T-helper 2 cell treated with Interferon-gamma antibody and Interleukin-4, amounts not matched to agents 5 μg/mL and 100 μg/mL, for 36 hours (primary cell): ENCODE results near the gene FKTN.
"Not testable (repeated sequence)": the region's sequence is repeated elsewhere in the genome, so short reads cannot be mapped to it uniquely, and the experiment has no call there.

Source experiments
- DNase-seq: peaks from one replicate; pipeline ENCODE4 v3.0.0; 2021; ENCODE audit warnings: low spot score
- H3K27ac Mint-ChIP-seq: one replicate; pipeline ENCODE4 v1.8.0; 2021; ENCODE audit warnings: mild to moderate bottlenecking, mixed read lengths
- H3K27me3 Mint-ChIP-seq: one replicate; pipeline ENCODE4 v1.8.0; 2021; ENCODE audit warnings: low read depth, mixed read lengths
- H3K36me3 Mint-ChIP-seq: one replicate; pipeline ENCODE4 v1.8.0; 2021; ENCODE audit warnings: low read depth, mixed read lengths
- H3K4me1 Mint-ChIP-seq: one replicate; pipeline ENCODE4 v1.8.0; 2021; ENCODE audit warnings: low read depth, mixed read lengths
- H3K4me3 Mint-ChIP-seq: one replicate; pipeline ENCODE4 v1.8.0; 2022; ENCODE audit warnings: mild to moderate bottlenecking, moderate library complexity, mixed read lengths
- H3K9me3 Mint-ChIP-seq: one replicate; pipeline ENCODE4 v1.8.0; 2021; ENCODE audit warnings: mixed read lengths

Gene FKTN

DNA sequence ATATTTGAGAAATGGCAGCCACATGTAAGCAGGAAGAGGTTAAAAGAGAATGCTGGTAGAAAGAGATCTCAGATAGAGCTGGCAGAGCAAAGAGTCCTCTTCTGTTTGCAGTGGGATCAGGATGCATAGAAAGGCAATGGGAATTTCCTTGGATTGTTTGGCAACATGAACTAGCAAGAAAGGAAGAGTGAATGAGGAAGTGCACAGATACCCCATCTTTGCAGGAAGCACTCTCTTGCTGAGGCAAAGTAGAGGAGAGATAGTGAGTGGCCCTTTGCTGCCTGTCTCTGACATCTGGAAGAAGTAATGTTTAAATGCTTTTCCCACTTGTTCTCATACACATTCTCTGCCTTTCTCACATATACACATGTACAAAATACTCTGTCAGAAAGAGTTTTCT lies 14.5 kb downstream of the FKTN start:
- Mint-ChIP-seq H3K27me3 (no peaks in the 10 kb centered on the region), H3K36me3 (peaks cover 24% of the 10 kb centered on the region), H3K4me3 (no peak overlapping the region), H3K27ac (no peak overlapping the region), H3K4me1 (no peaks in the 10 kb centered on the region), H3K9me3 (peaks cover 22% of the 10 kb centered on the region)
- no peak for DNase-seq

DNA sequence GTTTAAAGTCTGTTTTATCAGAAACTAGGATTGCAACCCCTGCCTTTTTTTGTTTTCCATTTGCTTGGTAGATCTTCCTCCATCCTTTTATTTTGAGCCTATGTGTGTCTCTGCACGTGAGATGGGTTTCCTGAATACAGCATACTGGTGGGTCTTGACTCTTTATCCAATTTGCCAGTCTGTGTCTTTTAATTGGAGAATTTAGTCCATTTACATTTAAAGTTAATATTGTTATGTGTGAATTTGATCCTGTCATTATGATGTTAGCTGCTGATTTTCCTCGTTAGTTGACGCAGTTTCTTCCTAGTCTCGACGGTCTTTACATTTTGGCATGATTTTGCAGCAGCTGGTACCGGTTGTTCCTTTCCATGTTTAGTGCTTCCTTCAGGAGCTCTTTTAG lies 22.0 kb downstream of the FKTN start:
- H3K27me3 Mint-ChIP-seq, DNase-seq, H3K4me1 Mint-ChIP-seq, H3K27ac Mint-ChIP-seq, H3K4me3 Mint-ChIP-seq, H3K9me3 Mint-ChIP-seq: not testable (repeated sequence)
- H3K36me3 Mint-ChIP-seq = peaks cover 19% of the 10 kb centered on the region

DNA sequence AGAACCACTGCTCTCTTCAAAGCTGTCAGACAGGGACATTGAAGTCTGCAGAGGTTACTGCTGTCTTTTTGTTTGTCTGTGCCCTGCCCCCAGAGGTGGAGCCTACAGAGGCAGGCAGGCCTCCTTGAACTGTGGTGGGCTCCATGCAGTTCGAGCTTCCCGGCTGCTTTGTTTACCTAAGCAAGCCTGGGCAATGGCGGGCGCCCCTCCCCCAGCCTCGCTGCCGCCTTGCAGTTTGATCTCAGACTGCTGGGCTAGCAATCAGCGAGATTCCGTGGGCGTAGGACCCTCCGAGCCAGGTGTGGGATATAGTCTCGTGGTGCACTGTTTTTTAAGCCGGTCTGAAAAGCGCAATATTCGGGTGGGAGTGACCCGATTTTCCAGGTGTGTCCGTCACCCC lies 23.6 kb downstream of the FKTN start:
- H3K4me1 Mint-ChIP-seq, H3K9me3 Mint-ChIP-seq, H3K36me3 Mint-ChIP-seq, H3K27ac Mint-ChIP-seq, DNase-seq, H3K27me3 Mint-ChIP-seq, H3K4me3 Mint-ChIP-seq: not testable (repeated sequence)

DNA sequence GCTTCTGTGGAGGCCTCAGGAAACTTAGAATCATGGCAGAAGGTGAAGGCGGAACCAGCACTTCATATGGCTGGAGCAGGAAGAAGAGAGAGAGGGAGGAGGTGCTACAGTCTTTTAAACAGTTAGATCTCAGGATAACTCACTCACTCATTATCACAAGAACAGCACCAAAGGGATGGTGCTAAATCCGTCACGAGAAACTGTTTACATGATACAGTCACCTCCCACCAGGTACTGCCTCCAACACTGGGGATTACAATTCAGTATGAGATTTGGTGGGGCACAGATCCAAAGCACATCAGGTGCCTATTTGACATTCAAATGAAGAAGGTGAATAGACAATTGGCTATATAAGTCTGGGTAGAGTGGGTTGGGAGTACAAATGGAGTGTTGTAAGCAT lies 35.2 kb downstream of the FKTN start:
- H3K27ac Mint-ChIP-seq = no peak overlapping the region
- no peak for DNase-seq
- H3K36me3 Mint-ChIP-seq = peaks cover 21% of the 10 kb centered on the region
- H3K4me1 Mint-ChIP-seq = no peaks in the 10 kb centered on the region
- H3K27me3 Mint-ChIP-seq = no peaks in the 10 kb centered on the region
- H3K4me3 Mint-ChIP-seq = no peak overlapping the region
- H3K9me3 Mint-ChIP-seq = peaks cover 10% of the 10 kb centered on the region

DNA sequence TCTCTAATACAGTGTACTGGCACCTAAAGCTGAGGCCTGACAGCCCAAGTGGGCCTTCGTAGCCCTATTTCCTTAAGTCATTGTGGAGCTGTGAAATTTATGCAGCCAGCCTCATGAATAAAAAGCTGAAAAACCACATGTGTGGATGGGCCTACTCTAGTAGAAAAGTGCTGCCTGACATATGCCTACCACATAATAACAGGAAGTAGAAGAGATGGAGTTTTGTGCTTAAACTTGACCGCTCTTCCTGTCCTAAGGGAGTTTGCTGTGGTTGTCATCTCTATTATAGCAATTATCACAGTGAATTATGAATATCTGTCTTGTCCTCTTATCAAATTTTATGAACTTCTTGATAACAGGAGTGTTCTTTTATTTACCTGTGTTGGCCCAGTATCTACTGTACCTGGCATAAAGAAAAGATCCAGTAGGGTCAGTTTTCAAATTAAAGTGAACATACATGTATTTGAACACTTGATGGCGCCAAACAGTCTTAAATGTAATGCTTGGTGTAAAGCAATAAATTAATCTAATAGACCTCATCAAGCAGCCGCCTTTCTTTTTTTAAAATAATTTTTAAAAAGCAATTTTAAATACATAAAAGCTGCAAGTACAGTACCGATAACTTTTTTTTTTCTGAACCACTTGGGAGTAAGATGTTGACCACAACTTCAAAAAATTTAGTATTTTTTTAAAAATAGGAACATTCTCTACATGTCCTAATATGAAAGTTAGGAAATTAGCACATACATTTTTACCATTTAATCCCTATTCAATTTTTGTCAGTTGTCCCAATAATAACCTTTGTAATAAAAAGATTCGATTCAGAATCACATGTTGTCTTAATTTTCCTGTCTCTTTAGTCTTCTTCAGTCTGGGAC lies 51.0 kb downstream of the FKTN start:
- Mint-ChIP-seq H3K27ac (no peak overlapping the region), H3K36me3 (no peaks in the 10 kb centered on the region), H3K4me1 (no peaks in the 10 kb centered on the region), H3K4me3 (no peak overlapping the region), H3K27me3 (no peaks in the 10 kb centered on the region), H3K9me3 (no peaks in the 10 kb centered on the region)
- no peak for DNase-seq

DNA sequence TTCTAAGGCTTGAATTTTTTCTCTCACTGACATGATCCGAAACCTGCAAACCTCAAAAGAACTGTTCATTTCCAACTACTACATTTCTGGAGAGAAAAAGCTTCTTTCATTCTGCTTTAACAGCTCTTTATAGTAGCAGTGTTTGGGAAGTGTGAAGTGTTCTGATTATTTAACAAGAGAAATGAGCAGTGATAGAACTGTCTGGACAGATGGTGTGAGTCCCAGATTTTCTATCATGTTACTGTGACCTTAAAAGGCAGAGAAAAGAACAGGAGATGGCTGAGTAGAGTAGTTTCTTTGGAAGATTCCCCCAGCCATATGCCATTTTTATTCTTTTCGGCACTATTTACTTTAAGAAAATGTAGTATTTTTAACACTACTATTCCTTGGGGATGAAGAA lies 63.1 kb downstream of the FKTN start:
- H3K27ac Mint-ChIP-seq = no peak overlapping the region
- H3K36me3 Mint-ChIP-seq = no peaks in the 10 kb centered on the region
- no peaks in the 10 kb centered on the region for H3K9me3 Mint-ChIP-seq
- DNase-seq = no peak
- H3K4me1 Mint-ChIP-seq = no peaks in the 10 kb centered on the region
- no peak overlapping the region for H3K4me3 Mint-ChIP-seq
- H3K27me3 Mint-ChIP-seq = no peaks in the 10 kb centered on the region

DNA sequence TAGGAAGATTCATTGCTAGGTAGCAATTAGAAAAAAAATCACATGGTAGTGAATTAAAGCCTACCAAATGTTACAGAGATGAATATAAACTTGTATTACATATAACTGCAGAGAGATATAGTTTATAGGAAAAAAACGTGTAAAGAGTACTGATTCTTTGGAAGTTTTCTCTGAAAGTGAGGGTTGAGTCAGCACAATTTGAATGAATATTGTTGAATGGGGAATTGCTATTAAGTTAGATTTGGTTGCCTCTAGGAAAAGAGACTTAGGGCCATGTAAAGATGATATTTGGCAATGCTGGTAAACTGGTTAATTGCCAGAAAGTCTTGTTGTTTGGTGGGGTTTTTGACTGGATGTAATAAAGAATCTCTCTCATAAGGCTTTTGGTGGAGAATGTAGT lies 67.2 kb downstream of the FKTN start:
- no peaks in the 10 kb centered on the region for H3K27me3 Mint-ChIP-seq
- no peak overlapping the region for H3K27ac Mint-ChIP-seq
- no peaks in the 10 kb centered on the region for H3K4me1 Mint-ChIP-seq
- H3K4me3 Mint-ChIP-seq = no peak overlapping the region
- no peak for DNase-seq
- peaks cover 2% of the 10 kb centered on the region for H3K36me3 Mint-ChIP-seq
- no peaks in the 10 kb centered on the region for H3K9me3 Mint-ChIP-seq

DNA sequence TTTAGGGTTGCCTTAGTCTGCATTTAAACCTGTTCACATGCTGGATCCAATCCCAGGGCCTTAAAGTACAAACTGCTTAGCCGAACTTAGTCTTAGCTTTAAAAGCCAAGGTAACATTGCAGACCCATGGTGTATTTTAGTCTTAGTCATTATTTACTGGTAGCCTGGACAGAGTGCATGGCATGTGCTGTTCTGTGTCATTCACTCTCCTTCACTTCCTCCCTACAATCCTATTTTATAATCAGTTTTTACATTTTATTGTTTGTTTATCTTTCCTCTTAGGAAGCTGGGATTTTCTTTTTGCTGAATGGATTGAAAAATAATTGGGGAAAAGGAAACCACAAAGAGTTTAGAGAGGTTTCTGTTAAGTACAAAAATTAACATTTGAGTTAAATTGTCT lies 74.9 kb downstream of the FKTN start:
- H3K36me3 Mint-ChIP-seq = peaks cover 2% of the 10 kb centered on the region
- no peaks in the 10 kb centered on the region for H3K9me3 Mint-ChIP-seq
- no peak overlapping the region for H3K27ac Mint-ChIP-seq
- no peak for DNase-seq
- no peaks in the 10 kb centered on the region for H3K4me1 Mint-ChIP-seq
- H3K4me3 Mint-ChIP-seq = no peak overlapping the region
- H3K27me3 Mint-ChIP-seq = no peaks in the 10 kb centered on the region

DNA sequence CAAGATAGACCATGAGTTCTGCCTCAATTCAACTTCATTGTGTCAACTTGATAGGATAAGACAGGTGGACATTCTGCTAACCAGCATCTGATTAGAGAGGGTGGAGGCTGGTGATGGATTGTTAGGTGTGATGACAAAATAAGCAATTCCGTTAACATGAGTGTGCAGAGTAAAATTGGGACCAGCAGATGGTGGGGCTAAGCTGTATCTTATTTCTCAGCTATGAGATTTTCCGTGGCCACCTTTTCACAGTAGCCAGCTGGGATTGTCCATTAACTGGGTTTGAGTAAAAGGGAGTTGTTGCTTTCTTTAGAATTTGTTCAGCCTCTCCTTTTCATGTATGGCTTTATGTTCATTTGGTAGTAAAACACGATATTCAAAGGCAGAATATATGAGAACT lies 75.5 kb downstream of the FKTN start:
- Mint-ChIP-seq H3K27ac (no peak overlapping the region), H3K9me3 (no peaks in the 10 kb centered on the region), H3K36me3 (peaks cover 2% of the 10 kb centered on the region), H3K4me1 (no peaks in the 10 kb centered on the region), H3K27me3 (no peaks in the 10 kb centered on the region), H3K4me3 (no peak overlapping the region)
- DNase-seq = no peak

DNA sequence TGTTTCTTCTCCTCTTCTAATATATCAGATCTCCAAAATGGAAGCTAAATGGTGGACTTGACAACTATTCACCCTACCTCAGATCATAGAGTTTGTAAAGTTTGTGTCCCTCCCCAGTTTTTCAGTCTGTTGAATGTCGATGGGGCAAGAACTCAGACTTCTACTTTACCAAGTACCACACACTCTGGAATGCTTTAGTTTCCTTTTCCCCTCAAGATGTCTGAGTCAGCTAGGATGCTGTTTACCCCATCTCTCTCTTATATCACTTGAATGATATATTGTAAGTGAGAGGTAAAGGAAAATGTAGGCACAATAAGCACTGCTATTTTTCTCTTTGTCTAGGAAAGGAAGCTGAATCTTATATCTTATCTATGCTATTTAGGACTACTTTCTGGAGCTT lies 78.4 kb downstream of the FKTN start:
- no peak overlapping the region for H3K4me3 Mint-ChIP-seq
- H3K27ac Mint-ChIP-seq = no peak overlapping the region
- H3K4me1 Mint-ChIP-seq = no peaks in the 10 kb centered on the region
- DNase-seq = no peak
- H3K9me3 Mint-ChIP-seq = no peaks in the 10 kb centered on the region
- H3K36me3 Mint-ChIP-seq = no peaks in the 10 kb centered on the region
- H3K27me3 Mint-ChIP-seq = no peaks in the 10 kb centered on the region

DNA sequence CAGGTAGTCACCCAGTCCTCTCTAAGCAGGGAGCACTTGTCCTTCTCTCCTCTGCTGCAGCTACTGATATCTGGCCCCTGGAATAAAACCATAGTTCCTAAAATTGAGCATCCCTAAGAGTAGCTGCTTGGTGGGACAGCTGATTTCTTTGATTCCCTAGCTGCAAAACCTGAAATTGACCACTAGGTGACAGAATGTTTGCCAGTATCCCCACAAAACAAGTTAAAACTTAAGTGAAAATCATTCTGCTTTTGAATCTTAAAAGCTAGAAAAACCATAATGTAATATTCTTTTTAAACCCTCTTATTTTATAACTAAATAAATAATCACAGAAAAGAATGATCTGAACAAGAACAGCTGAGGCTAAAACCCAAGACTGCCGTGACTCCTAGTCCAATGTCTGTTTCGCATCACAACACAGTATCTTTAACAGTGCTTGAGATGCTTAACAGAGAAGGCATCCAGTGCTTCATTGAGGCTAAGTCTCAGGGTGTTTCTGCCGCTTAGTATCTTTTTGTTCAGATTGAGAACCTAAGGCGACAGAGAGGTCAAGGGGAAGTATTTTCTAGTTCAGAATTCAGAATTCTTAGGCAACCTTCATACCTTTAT lies 80.0 kb downstream of the FKTN start:
- Mint-ChIP-seq H3K27ac (no peak overlapping the region), H3K4me3 (no peak overlapping the region), H3K27me3 (no peaks in the 10 kb centered on the region), H3K36me3 (no peaks in the 10 kb centered on the region), H3K4me1 (no peaks in the 10 kb centered on the region), H3K9me3 (no peaks in the 10 kb centered on the region)
- no peak for DNase-seq

DNA sequence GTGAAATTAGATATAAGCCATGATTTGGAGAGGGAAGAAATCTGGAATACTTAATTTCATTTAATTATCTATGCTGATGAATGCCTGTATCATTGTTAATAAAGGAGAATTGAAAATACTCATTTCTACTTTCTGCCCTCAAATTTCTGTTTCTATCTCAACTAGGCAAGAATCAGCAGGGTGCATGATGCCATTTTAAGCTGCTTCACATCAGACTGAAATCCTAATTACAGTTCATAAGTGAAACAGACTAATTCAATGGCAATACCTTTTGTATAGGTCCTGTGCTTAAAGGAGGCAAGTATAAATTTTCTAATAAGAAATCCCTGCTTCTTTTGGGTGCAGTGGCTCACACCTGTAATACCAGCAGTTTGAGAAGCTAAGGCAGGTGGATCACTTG lies 82.0 kb downstream of the FKTN start:
- Mint-ChIP-seq H3K4me1 (no peaks in the 10 kb centered on the region), H3K4me3 (no peak overlapping the region), H3K27ac (no peak overlapping the region), H3K27me3 (no peaks in the 10 kb centered on the region), H3K9me3 (no peaks in the 10 kb centered on the region), H3K36me3 (no peaks in the 10 kb centered on the region)
- DNase-seq = no peak

DNA sequence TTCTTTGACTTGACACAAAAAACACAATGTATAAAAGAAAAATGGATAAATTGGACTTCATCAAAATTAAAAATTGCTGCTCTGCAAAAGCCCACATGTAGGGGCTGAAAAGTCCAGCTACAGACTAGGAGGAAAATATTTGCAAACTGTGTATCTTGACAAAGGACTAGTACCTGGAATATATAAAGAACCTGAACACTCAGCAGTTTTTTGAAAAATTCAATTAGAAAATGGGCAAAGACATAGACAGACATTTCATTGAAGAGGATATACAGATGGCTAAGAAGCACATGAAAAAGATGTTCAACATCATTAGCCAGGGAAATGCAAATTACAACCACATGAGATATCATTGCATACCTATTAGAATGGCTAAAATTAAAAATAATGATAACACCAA lies 85.9 kb downstream of the FKTN start:
- no peak overlapping the region for H3K4me3 Mint-ChIP-seq
- DNase-seq = no peak
- H3K9me3 Mint-ChIP-seq = no peaks in the 10 kb centered on the region

DNA sequence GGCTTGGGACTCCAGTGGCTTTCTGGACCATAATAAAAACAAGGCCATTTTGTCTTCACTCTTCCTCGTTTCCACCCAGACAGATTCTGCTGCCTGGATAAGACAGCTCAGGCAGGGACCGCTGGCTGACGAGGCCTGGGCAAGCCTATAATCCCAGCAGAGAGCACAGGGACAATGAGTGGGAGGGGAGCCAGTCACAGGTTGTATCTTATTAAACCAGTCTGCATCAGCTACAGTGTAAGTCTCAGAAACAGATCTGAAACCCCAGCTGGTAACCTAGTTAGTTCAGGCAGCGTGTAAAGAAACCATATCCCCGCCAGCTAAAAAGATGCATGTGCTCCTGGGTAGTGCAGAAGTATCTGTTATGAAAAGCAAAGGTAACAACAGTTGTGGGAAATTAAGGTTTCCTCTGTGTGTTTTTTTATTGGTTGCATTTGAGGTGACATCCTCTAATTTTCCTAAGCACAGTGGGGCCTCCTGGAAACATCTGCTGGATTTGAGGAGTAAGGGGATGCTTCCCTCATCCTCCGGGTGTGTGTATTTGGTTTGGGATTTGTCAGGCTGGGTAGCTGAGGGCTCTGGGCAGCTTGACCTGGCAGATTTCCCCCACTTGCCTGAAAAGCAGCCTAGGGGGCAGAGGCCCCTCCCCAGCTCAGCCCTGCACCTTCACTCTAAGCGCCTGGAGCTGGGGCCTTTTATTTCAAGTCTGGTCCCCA lies 89.1 kb downstream of the FKTN start:
- no peak overlapping the region for H3K4me3 Mint-ChIP-seq
- no peak overlapping the region for H3K27ac Mint-ChIP-seq
- DNase-seq = no peak
- H3K27me3 Mint-ChIP-seq = peaks cover 3% of the 10 kb centered on the region
- H3K36me3 Mint-ChIP-seq = no peaks in the 10 kb centered on the region
- H3K9me3 Mint-ChIP-seq = no peaks in the 10 kb centered on the region
- H3K4me1 Mint-ChIP-seq = no peaks in the 10 kb centered on the region

More for the DNA sequence above, 85.9 kb downstream of the FKTN start:
- Mint-ChIP-seq H3K36me3 (no peaks in the 10 kb centered on the region), H3K27ac (no peak overlapping the region), H3K4me1 (no peaks in the 10 kb centered on the region), H3K27me3 (no peaks in the 10 kb centered on the region)
